KMS-11 (cell line): ENCODE results near the gene PHLDB2.

Source experiments
- H2AFZ ChIP-seq: fragments of 200-600 bp; sonication (generic); 2 replicates; pipeline ENCODE4 v1.6.1; 2016; ENCODE audit warnings: antibody characterized with exemption, mixed run types, low read depth
- H3K27ac ChIP-seq: fragments of 200-600 bp; sonication (generic); 2 replicates; pipeline ENCODE4 v1.6.1; 2016; ENCODE audit warnings: mild to moderate bottlenecking, mixed run types
- H3K27me3 ChIP-seq: fragments of 200-600 bp; sonication (generic); 2 replicates; pipeline ENCODE4 v1.6.1; 2017; ENCODE audit warnings: mild to moderate bottlenecking, low read depth, mixed run types, moderate library complexity; ENCODE audit not compliant: insufficient read depth
- H3K36me3 ChIP-seq: fragments of 200-600 bp; sonication (generic); 2 replicates; pipeline ENCODE4 v1.6.1; 2017; ENCODE audit warnings: mild to moderate bottlenecking, mixed run types; ENCODE audit not compliant: insufficient read depth
- H3K4me1 ChIP-seq: fragments of 200-600 bp; sonication (generic); 2 replicates; pipeline ENCODE4 v1.6.1; 2016; ENCODE audit warnings: mild to moderate bottlenecking, low read depth, mixed run types; ENCODE audit not compliant: poor library complexity, severe bottlenecking
- H3K4me2 ChIP-seq: fragments of 200-600 bp; sonication (generic); 2 replicates; pipeline ENCODE4 v1.7.0; 2016; ENCODE audit warnings: mild to moderate bottlenecking, mixed run types
- H3K4me3 ChIP-seq: fragments of 200-600 bp; sonication (generic); IDR thresholded peaks from 2 replicates; pipeline ENCODE4 v1.6.1; 2017; ENCODE audit warnings: low read depth, low read length, mixed read lengths; ENCODE audit not compliant: insufficient read depth
- H3K79me2 ChIP-seq: fragments of 200-600 bp; sonication (generic); 2 replicates; pipeline ENCODE4 v1.6.1; 2016; ENCODE audit warnings: low read depth, mixed run types; ENCODE audit not compliant: insufficient read depth
- H3K9ac ChIP-seq: fragments of 200-600 bp; sonication (generic); 2 replicates; pipeline ENCODE4 v1.6.1; 2016; ENCODE audit warnings: mild to moderate bottlenecking, mixed run types
- H4K20me1 ChIP-seq: fragments of 200-600 bp; sonication (generic); 2 replicates; pipeline ENCODE4 v1.6.1; 2016; ENCODE audit warnings: mild to moderate bottlenecking, mixed run types; ENCODE audit not compliant: insufficient read depth
- TF ChIP-seq, protein P1 (sequence below): fragments of 200-600 bp; sonication (generic); conservative IDR thresholded peaks from 2 replicates; pipeline ENCODE4 v1.6.1; 2017; ENCODE audit warnings: low read depth, mild to moderate bottlenecking, antibody characterized with exemption, low read length, moderate library complexity, mixed read lengths

PHLDB2 gene

DNA sequence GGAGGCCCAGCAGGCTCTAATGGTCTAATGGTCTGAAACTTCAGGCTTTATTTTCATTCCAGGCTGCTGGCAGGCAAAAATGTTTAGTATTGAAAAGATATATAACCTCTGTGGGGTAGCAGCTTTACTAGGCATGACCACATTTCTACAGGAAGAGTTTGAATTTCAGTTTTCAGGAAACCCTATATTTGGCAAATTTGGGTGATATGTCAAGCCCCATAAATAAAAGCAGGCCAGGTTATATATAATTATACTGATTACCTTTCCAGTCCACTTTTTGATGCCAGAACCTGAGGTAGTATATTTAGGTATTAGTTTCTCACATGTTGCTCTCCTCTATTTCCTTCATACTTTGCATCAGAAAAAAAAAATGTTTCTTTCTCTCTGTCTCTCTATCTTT lies 37.2 kb upstream of the PHLDB2 start:
- H3K9ac ChIP-seq, result no peak overlapping the region
- no peaks in the 10 kb centered on the region for H3K79me2 ChIP-seq
- no peak overlapping the region for H3K4me2 ChIP-seq
- no peak overlapping the region for H3K4me3 ChIP-seq
- no peaks in the 10 kb centered on the region for H3K36me3 ChIP-seq
- H3K27me3 ChIP-seq, result no peaks in the 10 kb centered on the region
- H2AFZ ChIP-seq, result no peak overlapping the region
- H3K4me1 ChIP-seq, result no peaks in the 10 kb centered on the region
- H4K20me1 ChIP-seq, result no peaks in the 10 kb centered on the region
- TF ChIP-seq, protein P1, sequence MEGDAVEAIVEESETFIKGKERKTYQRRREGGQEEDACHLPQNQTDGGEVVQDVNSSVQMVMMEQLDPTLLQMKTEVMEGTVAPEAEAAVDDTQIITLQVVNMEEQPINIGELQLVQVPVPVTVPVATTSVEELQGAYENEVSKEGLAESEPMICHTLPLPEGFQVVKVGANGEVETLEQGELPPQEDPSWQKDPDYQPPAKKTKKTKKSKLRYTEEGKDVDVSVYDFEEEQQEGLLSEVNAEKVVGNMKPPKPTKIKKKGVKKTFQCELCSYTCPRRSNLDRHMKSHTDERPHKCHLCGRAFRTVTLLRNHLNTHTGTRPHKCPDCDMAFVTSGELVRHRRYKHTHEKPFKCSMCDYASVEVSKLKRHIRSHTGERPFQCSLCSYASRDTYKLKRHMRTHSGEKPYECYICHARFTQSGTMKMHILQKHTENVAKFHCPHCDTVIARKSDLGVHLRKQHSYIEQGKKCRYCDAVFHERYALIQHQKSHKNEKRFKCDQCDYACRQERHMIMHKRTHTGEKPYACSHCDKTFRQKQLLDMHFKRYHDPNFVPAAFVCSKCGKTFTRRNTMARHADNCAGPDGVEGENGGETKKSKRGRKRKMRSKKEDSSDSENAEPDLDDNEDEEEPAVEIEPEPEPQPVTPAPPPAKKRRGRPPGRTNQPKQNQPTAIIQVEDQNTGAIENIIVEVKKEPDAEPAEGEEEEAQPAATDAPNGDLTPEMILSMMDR, result no peak
- H3K27ac ChIP-seq, result no peak overlapping the region

DNA sequence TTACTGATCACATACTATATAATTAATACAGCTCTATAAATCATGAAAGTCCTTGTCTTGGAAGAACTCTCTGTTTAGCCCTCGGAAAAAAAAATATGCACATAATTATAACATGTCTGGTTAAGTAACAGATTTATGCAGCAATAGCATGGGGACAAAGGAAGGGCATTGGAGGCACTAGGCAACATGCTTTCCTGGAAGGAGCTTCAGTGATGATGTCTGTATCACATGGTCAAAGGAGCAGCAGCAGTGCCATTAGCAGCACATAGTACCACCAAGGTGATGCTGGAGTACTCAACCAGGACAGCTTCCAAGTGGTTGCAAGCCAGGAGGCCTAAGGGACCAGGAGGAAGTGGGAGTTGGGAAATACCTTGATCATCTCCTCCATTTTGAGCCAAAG lies 36.3 kb upstream of the PHLDB2 start:
- Histone ChIP-seq H3K36me3 (no peaks in the 10 kb centered on the region), H3K79me2 (no peaks in the 10 kb centered on the region), H3K27me3 (no peaks in the 10 kb centered on the region), H3K4me3 (no peak overlapping the region), H3K27ac (no peak overlapping the region), H4K20me1 (no peaks in the 10 kb centered on the region), H2AFZ (no peak overlapping the region), H3K4me1 (no peaks in the 10 kb centered on the region), H3K9ac (no peak overlapping the region), H3K4me2 (no peak overlapping the region)
- TF ChIP-seq, protein P1, result no peak

DNA sequence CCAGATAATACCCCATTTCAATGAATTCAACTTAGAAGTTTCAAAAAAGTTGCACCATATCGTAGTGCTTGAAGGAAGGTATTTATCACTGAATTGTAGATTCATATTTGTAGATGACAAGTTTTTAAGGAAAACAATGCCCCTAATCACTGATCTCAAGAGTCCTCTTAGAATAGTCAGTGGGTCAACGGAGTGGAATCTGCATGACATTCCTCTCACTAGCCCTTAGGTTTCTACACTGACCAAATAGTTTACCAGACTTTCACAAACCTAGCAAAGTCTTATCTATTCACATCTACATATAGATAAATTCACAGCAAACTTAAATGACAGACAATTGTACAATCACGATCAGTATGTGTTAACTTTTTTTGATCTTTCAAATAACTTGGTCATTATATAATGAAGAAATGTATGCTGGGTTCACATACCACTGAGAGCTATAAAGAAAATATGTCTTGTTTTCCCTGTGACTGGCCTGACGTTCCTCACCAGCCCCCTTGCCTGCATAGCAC lies 35.7 kb upstream of the PHLDB2 start:
- H2AFZ ChIP-seq, result no peak overlapping the region
- no peaks in the 10 kb centered on the region for H3K36me3 ChIP-seq
- H4K20me1 ChIP-seq, result no peaks in the 10 kb centered on the region
- TF ChIP-seq, protein P1, result no peak
- H3K4me2 ChIP-seq, result no peak overlapping the region
- no peak overlapping the region for H3K4me3 ChIP-seq
- no peaks in the 10 kb centered on the region for H3K4me1 ChIP-seq
- no peak overlapping the region for H3K27ac ChIP-seq
- H3K79me2 ChIP-seq, result no peaks in the 10 kb centered on the region
- H3K27me3 ChIP-seq, result no peaks in the 10 kb centered on the region
- no peak overlapping the region for H3K9ac ChIP-seq

DNA sequence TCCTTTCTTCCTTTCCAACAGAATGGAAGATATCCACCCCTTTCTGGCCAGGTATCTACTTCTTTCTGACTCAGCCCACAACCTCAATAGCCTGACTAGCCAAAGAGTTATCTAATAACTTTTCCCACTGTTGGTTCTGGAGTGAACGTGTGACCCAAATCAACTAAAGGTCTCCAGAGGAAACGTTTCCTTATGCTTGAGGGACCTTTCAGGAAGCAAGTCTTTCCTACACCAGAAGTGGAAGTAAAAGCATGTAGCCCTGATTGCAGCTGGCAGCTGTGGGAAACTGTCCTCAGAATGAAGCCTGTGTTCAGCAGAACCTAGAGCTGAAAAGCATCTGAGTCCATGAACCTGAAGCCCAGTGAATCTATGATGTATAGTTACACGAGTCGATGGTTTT lies 34.7 kb upstream of the PHLDB2 start:
- TF ChIP-seq, protein P1, result no peak
- no peak overlapping the region for H3K27ac ChIP-seq
- no peaks in the 10 kb centered on the region for H3K27me3 ChIP-seq
- no peak overlapping the region for H3K9ac ChIP-seq
- H3K4me3 ChIP-seq, result no peak overlapping the region
- H4K20me1 ChIP-seq, result no peaks in the 10 kb centered on the region
- no peak overlapping the region for H3K4me2 ChIP-seq
- no peaks in the 10 kb centered on the region for H3K36me3 ChIP-seq
- H3K4me1 ChIP-seq, result no peaks in the 10 kb centered on the region
- no peak overlapping the region for H2AFZ ChIP-seq
- H3K79me2 ChIP-seq, result no peaks in the 10 kb centered on the region
